ENCODE measurements around the gene DOC2B.

DOC2B gene

GRCh38 chr17:179781-180380 is 1.6 kb downstream of the DOC2B start:
- Histone ChIP-seq H3K27ac (ENCODE audit: low read length) (no peak overlapping the region), H3K4me1 (ENCODE audit: low read length) (peaks cover 3% of the 10 kb centered on the region), H3K79me2 (ENCODE audit: low read length) (no peaks in the 10 kb centered on the region), H3K36me3 (replicated peaks; ENCODE audit: low read depth, low read length) (no peaks in the 10 kb centered on the region), H2AFZ (ENCODE audit: low read depth, low read length) (no peak overlapping the region), H3K4me3 (ENCODE audit: low read length) (no peak overlapping the region), H4K20me1 (ENCODE audit: insufficient read depth, low read length) (no peaks in the 10 kb centered on the region), H3K9ac (ENCODE audit: low read length) (no peak overlapping the region), H3K4me2 (ENCODE audit: low read length) (no peak overlapping the region), H3K9me3 (ENCODE audit: insufficient read depth, low read length) (no peaks in the 10 kb centered on the region), H3K27me3 (ENCODE audit: low read depth, low read length) (no peaks in the 10 kb centered on the region)
- TF ChIP-seq EZH2phosphoT487 (IDR thresholded peaks at IDR 0.05; ENCODE audit: low read depth): no peak
- TF ChIP-seq CTCF (IDR thresholded peaks at IDR 0.05; ENCODE audit: low read depth, low read length): no peak

- Histone ChIP-seq H3K4me3 (ENCODE audit: low read length) (no peak overlapping the region), H3K9ac (ENCODE audit: low read length) (no peak overlapping the region), H3K79me2 (ENCODE audit: low read length) (no peaks in the 10 kb centered on the region), H2AFZ (ENCODE audit: low read depth, low read length) (no peak overlapping the region), H3K27me3 (ENCODE audit: low read depth, low read length) (no peaks in the 10 kb centered on the region), H3K9me3 (ENCODE audit: insufficient read depth, low read length) (no peaks in the 10 kb centered on the region), H3K36me3 (replicated peaks; ENCODE audit: low read depth, low read length) (no peaks in the 10 kb centered on the region), H4K20me1 (ENCODE audit: insufficient read depth, low read length) (no peaks in the 10 kb centered on the region), H3K27ac (ENCODE audit: low read length) (no peak overlapping the region), H3K4me1 (ENCODE audit: low read length) (no peaks in the 10 kb centered on the region), H3K4me2 (ENCODE audit: low read length) (no peak overlapping the region)
- TF ChIP-seq CTCF (IDR thresholded peaks at IDR 0.05; ENCODE audit: low read depth, low read length) (no peak), EZH2phosphoT487 (IDR thresholded peaks at IDR 0.05; ENCODE audit: low read depth) (no peak)
These were observed 2.4 kb downstream of the DOC2B start for GRCh38 chr17:179066-179432.

GRCh38 chr17:178292-179065 is 3.0 kb downstream of the DOC2B start:
- H3K9me3 ChIP-seq (ENCODE audit: insufficient read depth, low read length): no peaks in the 10 kb centered on the region
- H2AFZ ChIP-seq (ENCODE audit: low read depth, low read length): no peak overlapping the region
- no peak overlapping the region for H3K27ac ChIP-seq (ENCODE audit: low read length)
- no peak overlapping the region for H3K9ac ChIP-seq (ENCODE audit: low read length)
- no peaks in the 10 kb centered on the region for H3K79me2 ChIP-seq (ENCODE audit: low read length)
- no peaks in the 10 kb centered on the region for H4K20me1 ChIP-seq (ENCODE audit: insufficient read depth, low read length)
- H3K36me3 ChIP-seq (replicated peaks; ENCODE audit: low read depth, low read length): no peaks in the 10 kb centered on the region
- no peak overlapping the region for H3K4me3 ChIP-seq (ENCODE audit: low read length)
- H3K27me3 ChIP-seq (ENCODE audit: low read depth, low read length): no peaks in the 10 kb centered on the region
- H3K4me1 ChIP-seq (ENCODE audit: low read length): no peaks in the 10 kb centered on the region
- no peak for TF ChIP-seq EZH2phosphoT487 (IDR thresholded peaks at IDR 0.05; ENCODE audit: low read depth)
- TF ChIP-seq CTCF (IDR thresholded peaks at IDR 0.05; ENCODE audit: low read depth, low read length): no peak
- H3K4me2 ChIP-seq (ENCODE audit: low read length): no peak overlapping the region

- no peak for TF ChIP-seq CTCF (IDR thresholded peaks at IDR 0.05; ENCODE audit: low read depth, low read length)
- TF ChIP-seq EZH2phosphoT487 (IDR thresholded peaks at IDR 0.05; ENCODE audit: low read depth): no peak
- H3K4me1 ChIP-seq (ENCODE audit: low read length): no peaks in the 10 kb centered on the region
These were observed 3.7 kb downstream of the DOC2B start for GRCh38 chr17:177762-178161.

More at GRCh38 chr17:177762-178161, 3.7 kb downstream of the DOC2B start:
- no peaks in the 10 kb centered on the region for H3K27me3 ChIP-seq (ENCODE audit: low read depth, low read length)
- no peaks in the 10 kb centered on the region for H3K79me2 ChIP-seq (ENCODE audit: low read length)
- no peak overlapping the region for H3K4me3 ChIP-seq (ENCODE audit: low read length)
- H3K4me2 ChIP-seq (ENCODE audit: low read length): no peak overlapping the region
- H4K20me1 ChIP-seq (ENCODE audit: insufficient read depth, low read length): no peaks in the 10 kb centered on the region
- H3K9ac ChIP-seq (ENCODE audit: low read length): no peak overlapping the region
- H3K9me3 ChIP-seq (ENCODE audit: insufficient read depth, low read length): no peaks in the 10 kb centered on the region
- H3K27ac ChIP-seq (ENCODE audit: low read length): no peak overlapping the region
- H2AFZ ChIP-seq (ENCODE audit: low read depth, low read length): no peak overlapping the region
- no peaks in the 10 kb centered on the region for H3K36me3 ChIP-seq (replicated peaks; ENCODE audit: low read depth, low read length)
